Common myeloid progenitor, CD34-positive (primary cell): Measurements from ENCODE around the gene SNX17.
A peak's percentile ranks its signal among the peaks of the same experiment; 100 is the strongest.

ENCODE experiments used
- CTCF ChIA-PET: fragments of 350-600 bp; sonication (Branson Sonifier 250); formaldehyde crosslinking; loops from one replicate; lab custom pipeline; 2021; ENCODE audit warnings: antibody characterized with exemption; lab: Charles Lee
- POLR2A ChIA-PET: fragments of 350-600 bp; sonication (Branson Sonifier 250); formaldehyde crosslinking; loops from one replicate; lab custom pipeline; 2021; ENCODE audit warnings: antibody characterized with exemption; lab: Charles Lee
- DNase-seq, 3 donors: peaks; one replicate each; pipeline versions ENCODE4 v3.0.0 to v3.0.0-alpha.2; 2013
- H3K27ac ChIP-seq, 2 experiments: 1 replicate in 1 of 2; 2 replicates in 1 of 2; pipeline ENCODE4 v1.7.0; 2013; ENCODE audit warnings: inconsistent platforms in 2 of 2, low read length in 2 of 2, mild to moderate bottlenecking in 2 of 2, low read depth in 1 of 2, moderate library complexity in 1 of 2; ENCODE audit not compliant: severe bottlenecking in 2 of 2, insufficient read depth in 1 of 2, poor library complexity in 1 of 2
- H3K27me3 ChIP-seq, 5 experiments: replicated peaks in 2 of 5; 1 replicate in 3 of 5; 2 replicates in 2 of 5; pipeline versions ENCODE4 v1.6.1 to v1.7.0; 2013; ENCODE audit warnings: low read length in 4 of 5, mild to moderate bottlenecking in 2 of 5, moderate library complexity in 2 of 5, inconsistent platforms in 1 of 5; ENCODE audit not compliant: insufficient read depth in 5 of 5, control insufficient read depth in 4 of 5
- H3K36me3 ChIP-seq, 4 experiments: 1 replicate in 2 of 4; 2 replicates in 2 of 4; pipeline versions ENCODE4 v1.6.1 to v1.7.0; 2013; ENCODE audit warnings: low read length in 3 of 4, control low read depth in 1 of 4, mild to moderate bottlenecking in 1 of 4; ENCODE audit not compliant: control insufficient read depth in 4 of 4, insufficient read depth in 4 of 4
- H3K4me1 ChIP-seq, 4 experiments: 1 replicate in 3 of 4; 2 replicates in 1 of 4; pipeline versions ENCODE4 v1.6.1 to v1.7.1; 2013; ENCODE audit warnings: low read length in 3 of 4, mild to moderate bottlenecking in 3 of 4, control low read depth in 1 of 4, inconsistent platforms in 1 of 4, moderate library complexity in 1 of 4; ENCODE audit not compliant: control insufficient read depth in 4 of 4, insufficient read depth in 4 of 4; ENCODE audit errors: control extremely low read depth in 1 of 4
- H3K4me3 ChIP-seq, 7 experiments: 1 replicate in 4 of 7; 2 replicates in 3 of 7; pipeline versions ENCODE4 v1.5.1 to v1.7.0; 2013; ENCODE audit warnings: mild to moderate bottlenecking in 7 of 7, low read length in 6 of 7, moderate library complexity in 6 of 7, inconsistent platforms in 2 of 7, low read depth in 2 of 7, control low read depth in 1 of 7; ENCODE audit not compliant: insufficient read depth in 4 of 7, control insufficient read depth in 1 of 7; ENCODE audit errors: extremely low read depth in 1 of 7
- H3K9me3 ChIP-seq, 5 experiments: 1 replicate in 4 of 5; 2 replicates in 1 of 5; pipeline versions ENCODE4 v1.6.1 to v1.7.1; 2013; ENCODE audit warnings: low read length in 4 of 5, mild to moderate bottlenecking in 2 of 5, inconsistent platforms in 1 of 5, low read depth in 1 of 5, moderate library complexity in 1 of 5; ENCODE audit not compliant: control insufficient read depth in 4 of 5, insufficient read depth in 2 of 5; ENCODE audit errors: control extremely low read depth in 1 of 5
- WGBS: methylation state at CpG from one replicate; pipeline ENCODE4 v1.1.5; 2013; ENCODE audit not compliant: insufficient coverage; 5-methylcytosine and 5-hydroxymethylcytosine counted together

Gene SNX17

GRCh38 chr2:27398962-27399361, 28.5 kb downstream of the SNX17 start:
- WGBS: 100% methylated on average over 1 of the region's 5 CpGs
- ChIA-PET POLR2A (no interaction called here), CTCF (interaction anchor here (0.6 kb wide), 1 partner anchor 173 kb away, joined by 3 read pairs; no protein-coding TSS in a partner anchor)

DNA sequence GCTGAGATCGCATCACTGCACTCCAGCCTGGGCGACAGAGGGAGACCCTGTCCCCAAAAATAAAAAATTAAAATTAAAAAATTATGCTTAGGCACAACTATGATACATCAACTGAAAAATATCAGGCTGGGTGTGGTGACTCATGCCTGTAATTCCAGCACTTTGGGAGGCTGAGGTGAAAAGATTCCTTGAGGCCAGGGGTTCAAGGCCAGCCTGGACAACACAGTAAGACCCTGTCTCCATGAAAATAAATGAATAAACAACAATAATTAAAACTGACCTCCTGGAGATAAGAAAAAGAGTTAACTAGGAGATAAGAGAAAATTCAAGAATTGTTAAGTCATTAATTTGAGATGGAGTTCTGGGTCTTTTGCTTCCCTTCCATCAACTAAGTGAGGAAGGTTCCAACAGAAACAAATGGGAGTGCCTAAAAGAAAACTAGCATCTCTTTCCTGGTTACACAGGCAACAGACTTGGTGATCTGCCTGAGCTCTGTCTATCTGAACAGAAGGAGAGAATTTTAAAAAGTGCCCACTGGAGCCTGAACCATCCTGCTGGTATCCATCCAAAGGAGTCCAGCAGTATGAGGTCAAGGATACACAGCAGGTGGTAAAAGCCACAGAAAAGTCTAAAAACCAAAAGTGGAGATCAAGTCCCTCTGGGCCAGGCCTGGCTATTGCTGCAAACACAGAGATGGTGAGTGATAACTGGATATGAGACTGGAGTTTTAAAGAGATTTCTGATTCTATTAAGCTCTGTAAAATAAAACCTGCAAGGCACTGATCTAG, 30.1 kb downstream of the SNX17 start:
- H3K27ac ChIP-seq: no peak overlapping the region
- no peaks in the 10 kb centered on the region for H3K9me3 ChIP-seq
- peaks cover 0 to 25% (median 5%) of the 10 kb centered on the region in 4 experiments for H3K36me3 ChIP-seq
- DNase-seq: no peak
- H3K27me3 ChIP-seq: no peaks in the 10 kb centered on the region
- no CpG with 5 or more reads among the region's 2 CpGs for WGBS
- H3K4me1 ChIP-seq: no peaks in the 10 kb centered on the region
- no peak overlapping the region for H3K4me3 ChIP-seq
- ChIA-PET POLR2A (no interaction called here), CTCF (interaction anchor here (1.5 to 1.6 kb wide), 2 partner anchors 9 to 15 kb away, joined by 3 to 5 read pairs; no protein-coding TSS in a partner anchor)

More at GRCh38 chr2:27398962-27399361, 28.5 kb downstream of the SNX17 start:
- Histone ChIP-seq H3K36me3 (peaks cover 0 to 17% (median 3%) of the 10 kb centered on the region in 4 experiments), H3K4me3 (no peak overlapping the region), H3K27me3 (no peaks in the 10 kb centered on the region), H3K4me1 (no peaks in the 10 kb centered on the region), H3K9me3 (no peaks in the 10 kb centered on the region), H3K27ac (no peak overlapping the region)
- no peak for DNase-seq

GRCh38 chr2:27407798-27408491, 37.5 kb downstream of the SNX17 start:
- DNase-seq: peak; percentile 31 to 47 (median 34)
- Histone ChIP-seq H3K27me3 (no peaks in the 10 kb centered on the region), H3K36me3 (peaks cover 0 to 14% (median 2%) of the 10 kb centered on the region in 4 experiments), H3K27ac (peak overlapping the region; percentile 70 to 90), H3K4me3 (peak overlapping the region in 6 of 7 experiments; percentile 82 to 97 (median 92)), H3K4me1 (peaks cover 13 to 18% (median 15%) of the 10 kb centered on the region in 4 experiments), H3K9me3 (no peaks in the 10 kb centered on the region)
- CTCF ChIA-PET: interaction anchor here (1.0 to 4.2 kb wide), 5 partner anchors 14 to 52 kb away, joined by 3 to 45 read pairs (median 4); partner anchors contain the start of genes GTF3C2 and NRBP1
- POLR2A ChIA-PET: no interaction called here
- WGBS: 56% methylated on average over 9 of the region's 16 CpGs

DNA sequence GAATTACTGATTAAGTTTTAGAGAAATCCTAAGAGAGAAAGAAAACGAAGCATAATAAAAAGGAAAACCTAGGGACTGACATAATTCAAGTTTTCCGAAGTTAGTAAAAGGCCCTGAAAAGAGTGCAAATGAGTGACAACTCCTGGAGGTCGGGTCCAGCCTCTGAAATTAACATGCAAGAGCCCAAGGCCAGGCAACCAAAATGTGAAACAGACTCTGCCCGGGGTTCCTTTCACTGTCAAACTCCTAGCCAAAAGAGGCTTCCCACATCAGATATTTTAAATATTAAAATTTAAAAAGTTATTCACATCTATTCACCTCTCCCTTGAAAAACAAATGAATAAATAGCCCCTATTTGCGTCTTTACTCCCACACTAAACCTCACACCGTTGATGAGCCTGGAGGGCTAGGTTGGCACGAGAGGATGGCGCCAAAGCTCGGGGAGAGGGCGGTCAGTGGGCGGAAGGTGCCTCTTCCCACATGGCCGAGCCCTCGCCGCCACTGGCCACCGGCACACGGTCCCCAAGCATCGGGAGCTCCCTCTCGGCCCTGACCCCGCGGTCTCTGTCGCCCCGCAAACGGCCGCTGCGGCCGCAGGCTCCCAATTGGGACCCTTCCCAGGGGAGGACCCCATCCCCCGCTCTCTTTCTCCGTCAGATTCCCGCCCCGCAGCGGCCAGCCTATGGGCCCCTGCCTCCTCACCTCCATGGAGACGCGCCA, 38.3 kb downstream of the SNX17 start:
- peaks cover 0 to 13% (median 2%) of the 10 kb centered on the region in 4 experiments for H3K36me3 ChIP-seq
- H3K9me3 ChIP-seq: no peaks in the 10 kb centered on the region
- peak overlapping the region; percentile 70 to 90 for H3K27ac ChIP-seq
- H3K27me3 ChIP-seq: no peaks in the 10 kb centered on the region
- H3K4me3 ChIP-seq: peak overlapping the region; percentile 82 to 97 (median 91)
- 0% methylated on average over 11 of the region's 33 CpGs for WGBS
- ChIA-PET POLR2A (interaction anchor here (0.9 to 2.3 kb wide), 5 partner anchors 20 to 52 kb away, joined by 3 to 10 read pairs (median 7); partner anchors contain the start of genes GTF3C2, NRBP1 and SNX17), CTCF (interaction anchor here (1.1 to 4.2 kb wide), 5 partner anchors 13 to 39 kb away, joined by 3 to 45 read pairs (median 3); partner anchors contain the start of genes EIF2B4 and NRBP1)
- peaks cover 13 to 18% (median 15%) of the 10 kb centered on the region in 4 experiments for H3K4me1 ChIP-seq
- DNase-seq: peak in 2 of 3 donors; percentile 17 to 23

DNA sequence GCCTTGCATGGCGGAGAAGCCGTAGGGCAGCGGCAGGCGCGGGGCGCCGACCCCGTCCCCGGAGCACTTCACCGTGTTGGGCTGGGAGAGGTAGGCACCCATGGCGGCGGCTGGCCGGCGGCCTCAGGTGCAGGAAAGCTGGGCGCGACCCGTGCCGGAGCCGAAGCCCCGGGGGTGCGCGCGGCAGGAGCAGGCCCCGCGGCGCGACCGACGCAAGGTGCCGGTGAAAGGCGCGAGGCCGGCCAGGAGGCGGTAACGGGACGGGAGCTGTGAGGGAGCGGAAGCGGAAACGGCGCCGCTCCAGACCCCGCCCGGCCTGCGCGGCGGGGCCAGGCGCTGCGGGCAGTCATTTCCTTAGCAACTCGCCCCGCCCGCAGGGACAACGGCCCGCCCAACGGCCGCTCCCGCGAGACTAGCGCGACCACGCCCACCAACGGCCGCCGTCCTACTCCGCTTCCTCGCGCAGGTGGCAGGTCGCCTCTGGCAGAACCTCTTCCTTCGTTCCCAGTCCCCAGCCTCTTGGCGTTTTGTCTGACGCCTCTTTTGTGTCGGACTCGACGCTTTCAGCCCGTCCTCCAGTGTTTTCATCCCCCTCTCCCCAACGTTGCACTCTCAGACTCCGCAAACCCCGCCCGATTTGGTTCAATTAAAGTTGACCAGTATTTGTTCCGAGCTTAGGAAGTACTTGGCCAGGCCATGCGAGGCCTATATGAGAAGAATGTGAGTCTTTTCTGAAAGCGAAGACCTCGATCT, 39.1 kb downstream of the SNX17 start, which contains the start of gene PPM1G:
TSS of gene PPM1G (minus strand) at position 271 of the 753 bp plus-strand sequence. CDS start at position 102, 169 bp downstream.
- peak within 1 kb of the TSS; percentile 70 to 90 for H3K27ac ChIP-seq
- WGBS: 1% methylated on average over 70 of the region's 82 CpGs
- ChIA-PET CTCF (interaction anchor here (0.9 to 4.2 kb wide), 10 partner anchors 12 to 40 kb away, joined by 3 to 45 read pairs (median 4); partner anchors contain the start of genes EIF2B4 and NRBP1), POLR2A (interaction anchor here (0.6 to 2.3 kb wide), 9 partner anchors 12 to 1345 kb away, joined by 3 to 10 read pairs (median 4); partner anchors contain the start of genes GTF3C2, NRBP1 and SNX17)
- peak within 1 kb of the TSS; percentile 82 to 97 (median 91) for H3K4me3 ChIP-seq
- peaks cover 13 to 18% (median 15%) of the 10 kb centered on the region in 4 experiments for H3K4me1 ChIP-seq
- peaks cover 0 to 8% (median 2%) of the 10 kb centered on the region in 4 experiments for H3K36me3 ChIP-seq
- H3K27me3 ChIP-seq: no peaks in the 10 kb centered on the region
- no peaks in the 10 kb centered on the region for H3K9me3 ChIP-seq
- DNase-seq: peak; percentile 96 to 97 (median 97)
